ENCODE measurements around the gene PPP1R1A. TPM values are rescaled to one million over a fixed set of nuclear protein-coding genes. Genes with fewer than 3 reads are reported as not detected.

PPP1R1A gene
- total and polyA plus RNA-seq, 9 of the 15 experiments (the other 6 are each of a cell fraction or from before 2014, with no cell fraction given) = not detected

DNA sequence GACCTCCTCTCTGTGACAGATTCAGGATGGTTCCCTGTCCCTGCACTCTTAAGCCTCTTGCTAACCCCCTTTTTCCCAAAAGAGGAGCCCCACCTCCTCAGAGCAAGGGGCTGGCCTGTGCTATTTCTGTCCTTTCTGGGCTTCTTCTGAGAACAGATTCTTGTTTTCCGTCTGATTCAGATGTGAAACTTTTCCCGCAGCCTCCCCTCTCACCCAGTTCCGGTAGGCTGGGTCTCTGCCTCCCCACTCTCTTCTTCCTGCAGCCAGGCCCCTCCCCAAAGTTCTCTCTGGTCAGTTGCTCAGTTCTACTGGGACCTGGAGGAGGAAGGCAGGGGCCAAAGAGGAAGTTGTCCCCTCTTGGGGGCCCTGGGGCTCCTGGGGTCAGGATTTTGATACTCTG is 27.3 kb downstream of the PPP1R1A start:
- H4K20me1 ChIP-seq (replicated peaks; ENCODE audit: control insufficient read depth, insufficient read depth, low read length) = no peaks in the 10 kb centered on the region
- H3K9me1 ChIP-seq (ENCODE audit: control insufficient read depth, insufficient read depth, low read length) = no peaks in the 10 kb centered on the region
- intact Hi-C loops (cut with micrococcal nuclease) = no loop called here
- H3K4me1 ChIP-seq (replicated peaks in 1 of 2; ENCODE audit: control insufficient read depth in 2 of 2, insufficient read depth in 2 of 2, low read length in 2 of 2) = peaks cover 3 to 14% of the 10 kb centered on the region in 2 experiments; a peak in 4 of 5 replicates
- no peaks in the 10 kb centered on the region for H3K79me2 ChIP-seq (ENCODE audit: control insufficient read depth, insufficient read depth, low read length)
- TF ChIP-seq, protein P1, sequence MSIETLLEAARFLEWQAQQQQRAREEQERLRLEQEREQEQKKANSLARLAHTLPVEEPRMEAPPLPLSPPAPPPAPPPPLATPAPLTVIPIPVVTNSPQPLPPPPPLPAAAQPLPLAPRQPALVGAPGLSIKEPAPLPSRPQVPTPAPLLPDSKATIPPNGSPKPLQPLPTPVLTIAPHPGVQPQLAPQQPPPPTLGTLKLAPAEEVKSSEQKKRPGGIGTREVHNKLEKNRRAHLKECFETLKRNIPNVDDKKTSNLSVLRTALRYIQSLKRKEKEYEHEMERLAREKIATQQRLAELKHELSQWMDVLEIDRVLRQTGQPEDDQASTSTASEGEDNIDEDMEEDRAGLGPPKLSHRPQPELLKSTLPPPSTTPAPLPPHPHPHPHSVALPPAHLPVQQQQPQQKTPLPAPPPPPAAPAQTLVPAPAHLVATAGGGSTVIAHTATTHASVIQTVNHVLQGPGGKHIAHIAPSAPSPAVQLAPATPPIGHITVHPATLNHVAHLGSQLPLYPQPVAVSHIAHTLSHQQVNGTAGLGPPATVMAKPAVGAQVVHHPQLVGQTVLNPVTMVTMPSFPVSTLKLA (conservative IDR thresholded peaks at IDR 0.05) = no peak
- TF ChIP-seq, protein P2, sequence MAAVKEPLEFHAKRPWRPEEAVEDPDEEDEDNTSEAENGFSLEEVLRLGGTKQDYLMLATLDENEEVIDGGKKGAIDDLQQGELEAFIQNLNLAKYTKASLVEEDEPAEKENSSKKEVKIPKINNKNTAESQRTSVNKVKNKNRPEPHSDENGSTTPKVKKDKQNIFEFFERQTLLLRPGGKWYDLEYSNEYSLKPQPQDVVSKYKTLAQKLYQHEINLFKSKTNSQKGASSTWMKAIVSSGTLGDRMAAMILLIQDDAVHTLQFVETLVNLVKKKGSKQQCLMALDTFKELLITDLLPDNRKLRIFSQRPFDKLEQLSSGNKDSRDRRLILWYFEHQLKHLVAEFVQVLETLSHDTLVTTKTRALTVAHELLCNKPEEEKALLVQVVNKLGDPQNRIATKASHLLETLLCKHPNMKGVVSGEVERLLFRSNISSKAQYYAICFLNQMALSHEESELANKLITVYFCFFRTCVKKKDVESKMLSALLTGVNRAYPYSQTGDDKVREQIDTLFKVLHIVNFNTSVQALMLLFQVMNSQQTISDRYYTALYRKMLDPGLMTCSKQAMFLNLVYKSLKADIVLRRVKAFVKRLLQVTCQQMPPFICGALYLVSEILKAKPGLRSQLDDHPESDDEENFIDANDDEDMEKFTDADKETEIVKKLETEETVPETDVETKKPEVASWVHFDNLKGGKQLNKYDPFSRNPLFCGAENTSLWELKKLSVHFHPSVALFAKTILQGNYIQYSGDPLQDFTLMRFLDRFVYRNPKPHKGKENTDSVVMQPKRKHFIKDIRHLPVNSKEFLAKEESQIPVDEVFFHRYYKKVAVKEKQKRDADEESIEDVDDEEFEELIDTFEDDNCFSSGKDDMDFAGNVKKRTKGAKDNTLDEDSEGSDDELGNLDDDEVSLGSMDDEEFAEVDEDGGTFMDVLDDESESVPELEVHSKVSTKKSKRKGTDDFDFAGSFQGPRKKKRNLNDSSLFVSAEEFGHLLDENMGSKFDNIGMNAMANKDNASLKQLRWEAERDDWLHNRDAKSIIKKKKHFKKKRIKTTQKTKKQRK (IDR thresholded peaks at IDR 0.05; ENCODE audit: borderline replicate concordance, low read depth, low read length) = no peak
- TF ChIP-seq CHD4 (IDR thresholded peaks at IDR 0.05; ENCODE audit: insufficient read depth, insufficient replicate concordance, low read depth, low read length, poor library complexity, severe bottlenecking) (no peak), TBP (optimal IDR thresholded peaks at IDR 0.05; ENCODE audit: low read depth, low read length) (no peak), SAP30 (IDR thresholded peaks at IDR 0.05; ENCODE audit: borderline replicate concordance, insufficient read depth, low read depth, low read length, poor library complexity, severe bottlenecking) (no peak), POLR2H (tag; IDR thresholded peaks at IDR 0.05; ENCODE audit: low read depth) (no peak), RNF2 (IDR thresholded peaks at IDR 0.05) (no peak), MXI1 (IDR thresholded peaks at IDR 0.05; ENCODE audit: low read depth, low read length) (no peak), ZKSCAN8 (CRISPR knock-in tag; IDR thresholded peaks at IDR 0.05) (no peak)
- TF ChIP-seq, protein P3, sequence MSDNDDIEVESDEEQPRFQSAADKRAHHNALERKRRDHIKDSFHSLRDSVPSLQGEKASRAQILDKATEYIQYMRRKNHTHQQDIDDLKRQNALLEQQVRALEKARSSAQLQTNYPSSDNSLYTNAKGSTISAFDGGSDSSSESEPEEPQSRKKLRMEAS (CRISPR knock-in tag; IDR thresholded peaks at IDR 0.05) = no peak
- in situ Hi-C loops (cut with MboI) = no loop called here
- FAIRE-seq = no peak
- 35% methylated on average over 2 of the region's 3 CpGs for WGBS (ENCODE audit: insufficient coverage, low coverage, missing lambda C conversion rate)
- H3K4me3 ChIP-seq = no peak overlapping the region
- CTCF ChIA-PET (ENCODE audit: low intra/inter-chr PET ratio) = no interaction called here
- H3K9ac ChIP-seq (ENCODE audit: insufficient read depth in 1 of 2, low read depth in 2 of 2, low read length in 2 of 2) = no peak overlapping the region
- DNase-seq (ENCODE audit: extremely low read depth in 1 of 4, low spot score in 3 of 4) = no peak
- ATAC-seq = no peak
- no peaks in the 10 kb centered on the region for H3K36me3 ChIP-seq (ENCODE audit: control insufficient read depth, insufficient read depth, low read length)
- peaks cover 1 to 8% of the 10 kb centered on the region in 2 experiments; a peak in 4 of 5 replicates for H3K27me3 ChIP-seq (ENCODE audit: control insufficient read depth in 2 of 2, insufficient read depth in 2 of 2, low read length in 2 of 2)
- POLR2A ChIA-PET = interaction anchor here (0.6 to 1.1 kb wide), 4 partner anchors 10 to 40 kb away, joined by 3 to 7 read pairs (median 4); partner anchors contain the start of gene PDE1B
- no peaks in the 10 kb centered on the region for H3K9me3 ChIP-seq (replicated peaks; ENCODE audit: control insufficient read depth, insufficient read depth, low read depth, low read length)
- H2AFZ ChIP-seq (ENCODE audit: low read depth, low read length) = peak overlapping the region; percentile 96
- BruUV-seq (replicated peaks) = no TSS peak
- H3K4me2 ChIP-seq (ENCODE audit: insufficient read depth, low read length) = peak overlapping the region; percentile 72
- no peak overlapping the region for H3K27ac ChIP-seq (ENCODE audit: extremely low read depth, low read depth, low read length)
